GM21390 (cell line): ENCODE results near the gene WDR20.
"Not testable (repeated sequence)": the region's sequence is repeated elsewhere in the genome, so short reads cannot be mapped to it uniquely, and the experiment has no call there.

Experiments
- ATAC-seq: cut with Tn5 transposase; IDR thresholded peaks from one replicate; pipeline ENCODE4 v1.9.1; 2021; ENCODE audit not compliant: unreplicated experiment

The WDR20 gene

DNA sequence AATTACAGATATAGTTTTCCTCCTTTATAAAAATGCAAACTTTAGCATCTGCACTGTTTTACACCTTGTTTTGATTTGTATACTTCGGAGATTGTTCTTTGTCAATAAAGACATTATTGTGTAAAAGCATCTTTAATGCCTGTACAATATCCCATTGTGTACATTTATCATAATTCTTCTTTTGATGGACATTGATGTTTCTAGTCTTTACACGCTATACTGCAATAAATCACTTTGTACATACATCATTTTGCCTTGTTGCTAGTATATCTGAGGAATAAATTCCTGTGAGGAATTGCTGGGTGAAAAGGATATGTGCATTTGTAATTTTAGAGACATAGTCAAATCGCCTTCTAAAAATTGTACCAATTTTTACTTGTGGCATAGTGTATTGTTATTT is 30.4 kb downstream of the WDR20 start:
- no peak for ATAC-seq

DNA sequence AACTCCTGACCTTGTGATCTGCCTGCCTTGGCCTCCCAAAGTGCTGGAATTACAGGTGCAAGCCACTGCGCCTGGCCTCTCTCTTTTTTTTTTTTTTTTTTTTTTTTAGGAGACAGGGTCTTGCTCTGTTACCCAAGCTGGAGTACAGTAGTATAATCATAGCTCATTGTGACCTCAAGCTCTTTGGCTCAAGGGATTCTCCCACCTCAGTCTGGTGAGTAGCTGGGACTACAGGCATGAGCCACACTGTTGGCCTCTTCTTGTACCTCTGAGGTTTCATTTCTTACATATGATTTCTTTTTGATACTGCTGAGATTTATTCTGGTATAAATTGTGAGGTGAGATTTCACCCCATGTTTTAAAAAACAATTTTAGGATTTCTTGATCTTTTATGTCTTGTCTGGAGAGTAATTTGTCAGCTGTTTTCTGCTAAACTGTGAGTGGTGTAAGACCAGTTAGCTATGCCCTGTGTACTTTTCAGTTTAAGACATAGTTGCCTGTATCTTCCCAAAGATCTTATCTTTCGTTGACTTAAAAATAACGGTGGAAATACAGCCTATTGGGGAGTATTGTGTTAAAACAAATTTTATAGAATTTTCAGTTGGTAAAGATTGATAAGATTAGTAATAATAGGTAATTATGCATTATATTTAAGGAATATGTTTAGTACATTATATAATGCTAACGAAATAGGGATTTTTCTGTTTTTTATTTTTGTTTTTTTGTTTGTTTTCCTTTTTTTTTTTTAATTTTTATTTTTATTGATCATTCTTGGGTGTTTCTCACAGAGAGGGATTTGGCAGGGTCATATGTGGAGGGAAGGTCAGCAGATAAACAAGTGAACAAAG is 31.7 kb downstream of the WDR20 start:
- ATAC-seq: no peak

DNA sequence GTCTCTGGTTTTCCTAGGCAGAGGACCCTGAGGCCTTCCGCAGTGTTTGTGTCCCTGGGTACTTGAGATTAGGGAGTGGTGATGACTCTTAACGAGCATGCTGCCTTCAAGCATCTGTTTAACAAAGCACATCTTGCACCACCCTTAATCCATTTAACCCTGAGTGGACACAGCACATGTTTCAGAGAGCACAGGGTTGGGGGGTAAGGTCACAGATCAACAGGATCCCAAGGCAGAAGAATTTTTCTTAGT is 32.2 kb downstream of the WDR20 start:
- not testable (repeated sequence) for ATAC-seq

DNA sequence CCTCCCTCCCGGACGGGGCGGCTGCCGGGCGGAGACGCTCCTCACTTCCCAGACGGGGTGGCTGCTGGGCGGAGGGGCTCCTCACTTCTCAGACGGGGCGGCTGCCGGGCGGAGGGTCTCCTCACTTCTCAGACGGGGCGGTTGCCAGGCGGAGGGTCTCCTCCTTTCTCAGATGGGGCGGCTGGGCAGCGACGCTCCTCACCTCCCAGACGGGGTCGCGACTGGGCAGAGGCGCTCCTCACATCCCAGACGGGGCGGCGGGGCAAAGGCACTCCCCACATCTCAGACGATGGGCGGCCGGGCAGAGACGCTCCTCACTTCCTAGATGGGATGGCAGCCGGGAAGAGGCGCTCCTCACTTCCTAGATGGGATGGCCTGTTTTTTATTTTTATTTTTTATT is 33.0 kb downstream of the WDR20 start:
- ATAC-seq: not testable (repeated sequence)

DNA sequence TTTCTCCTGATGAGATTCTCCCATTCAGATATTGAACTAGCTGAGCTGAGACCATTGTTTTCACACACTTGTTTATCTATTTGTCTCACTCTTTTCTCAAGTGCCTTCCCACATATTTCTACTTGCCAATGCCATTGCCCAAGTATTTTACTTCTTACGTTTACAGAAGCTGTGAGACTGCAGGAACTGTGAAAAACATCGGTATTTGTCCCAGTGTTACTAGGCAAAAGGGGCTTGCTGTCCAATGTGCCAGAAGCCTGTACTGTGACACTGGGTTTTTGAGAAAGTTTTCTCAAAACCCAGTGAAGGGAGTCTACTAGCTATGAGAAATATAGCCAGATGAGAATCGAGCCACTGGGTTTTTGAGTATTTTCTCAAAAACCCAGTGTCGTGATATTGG is 37.5 kb downstream of the WDR20 start:
- no peak for ATAC-seq

DNA sequence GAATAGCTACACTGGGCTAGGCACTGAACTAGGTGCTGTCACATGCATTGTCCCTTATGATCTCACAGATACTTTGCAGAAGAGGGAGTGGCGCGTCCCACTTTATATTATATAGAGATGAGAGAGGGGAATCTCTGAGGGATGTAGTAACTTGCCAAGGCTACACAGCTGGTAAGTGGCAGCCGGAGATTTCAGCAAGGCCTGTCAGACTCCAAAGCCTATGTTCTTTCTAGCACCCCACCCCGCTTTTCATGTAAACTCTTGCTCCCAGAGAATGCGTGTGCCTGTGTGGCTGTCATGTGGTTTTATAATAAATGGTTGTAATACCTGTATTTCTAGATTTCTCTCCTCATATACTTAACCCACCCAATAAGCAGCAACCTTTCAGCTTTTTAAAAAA is 39.1 kb downstream of the WDR20 start:
- ATAC-seq: no peak

DNA sequence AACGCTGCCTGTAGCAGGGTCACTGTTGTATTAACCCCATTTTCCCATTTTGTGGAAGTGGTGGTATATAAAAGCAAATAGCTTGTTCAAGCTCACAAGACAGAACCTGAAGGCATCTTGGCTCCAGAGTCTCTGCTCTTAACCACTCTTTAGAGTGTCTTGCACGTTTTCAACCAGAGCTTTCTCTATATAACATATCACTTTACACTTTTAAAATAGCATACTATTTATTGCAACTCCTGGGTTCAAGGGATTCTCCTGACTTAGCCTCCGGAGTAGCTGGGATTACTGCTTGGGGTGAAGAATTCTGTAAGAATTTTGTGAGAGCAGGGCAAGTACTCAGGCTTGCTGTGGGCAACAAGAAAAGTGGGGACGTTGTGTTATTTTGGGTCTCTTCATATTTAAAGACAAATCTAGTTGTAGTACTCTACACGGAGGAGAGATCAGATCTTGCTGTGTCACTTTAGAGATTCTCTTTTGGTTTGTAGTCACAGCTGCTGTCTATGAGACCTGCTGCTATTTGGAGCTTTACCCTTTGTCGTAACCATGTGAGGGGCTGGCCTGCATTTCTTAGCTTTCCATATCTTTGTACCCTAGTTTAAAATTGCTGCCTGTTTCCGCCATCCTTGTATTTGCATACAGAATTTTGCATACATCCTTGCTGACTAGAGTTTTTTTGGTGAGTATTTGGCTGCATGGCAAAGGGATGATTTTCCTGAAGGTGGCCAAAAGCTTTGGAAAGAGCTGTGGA is 40.7 kb downstream of the WDR20 start:
- ATAC-seq: no peak

DNA sequence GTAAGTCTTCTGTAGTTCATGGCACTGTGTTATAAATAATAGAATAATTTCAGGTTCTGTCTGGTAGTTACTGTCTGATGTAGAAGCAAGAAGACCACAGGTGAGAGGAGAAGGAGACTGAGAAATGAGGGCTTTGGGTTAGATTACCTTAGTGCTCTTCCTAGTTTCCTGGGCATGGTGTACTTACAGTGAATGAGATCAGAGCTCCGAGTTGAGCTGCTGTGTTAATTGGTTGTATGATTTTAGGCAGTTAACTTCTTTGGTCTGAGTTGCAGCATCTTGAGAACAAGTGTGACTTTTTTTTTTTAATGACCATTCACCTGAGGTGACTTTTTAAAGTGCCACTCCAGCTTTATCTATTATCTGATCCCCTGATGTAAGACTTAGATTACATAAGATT is 41.5 kb downstream of the WDR20 start:
- ATAC-seq: no peak

DNA sequence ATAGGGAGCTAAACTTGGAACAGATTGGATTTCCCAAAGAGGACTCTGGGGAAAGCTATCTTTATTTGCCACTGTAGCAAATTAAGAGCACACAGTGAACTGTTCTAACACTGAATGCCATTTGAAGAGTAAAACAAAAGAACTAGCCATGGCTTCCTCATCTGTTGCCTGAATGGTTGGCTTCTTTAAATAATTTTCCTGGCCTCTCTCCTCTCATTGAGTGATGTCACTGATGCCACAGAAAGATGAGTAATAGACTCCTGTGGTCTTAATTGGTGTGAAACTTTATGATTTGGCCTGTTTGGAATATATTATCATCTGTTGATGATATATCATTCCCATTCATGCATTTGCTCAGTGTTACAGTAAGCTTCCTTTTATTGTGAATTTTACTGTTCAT is 42.5 kb downstream of the WDR20 start:
- ATAC-seq: no peak

DNA sequence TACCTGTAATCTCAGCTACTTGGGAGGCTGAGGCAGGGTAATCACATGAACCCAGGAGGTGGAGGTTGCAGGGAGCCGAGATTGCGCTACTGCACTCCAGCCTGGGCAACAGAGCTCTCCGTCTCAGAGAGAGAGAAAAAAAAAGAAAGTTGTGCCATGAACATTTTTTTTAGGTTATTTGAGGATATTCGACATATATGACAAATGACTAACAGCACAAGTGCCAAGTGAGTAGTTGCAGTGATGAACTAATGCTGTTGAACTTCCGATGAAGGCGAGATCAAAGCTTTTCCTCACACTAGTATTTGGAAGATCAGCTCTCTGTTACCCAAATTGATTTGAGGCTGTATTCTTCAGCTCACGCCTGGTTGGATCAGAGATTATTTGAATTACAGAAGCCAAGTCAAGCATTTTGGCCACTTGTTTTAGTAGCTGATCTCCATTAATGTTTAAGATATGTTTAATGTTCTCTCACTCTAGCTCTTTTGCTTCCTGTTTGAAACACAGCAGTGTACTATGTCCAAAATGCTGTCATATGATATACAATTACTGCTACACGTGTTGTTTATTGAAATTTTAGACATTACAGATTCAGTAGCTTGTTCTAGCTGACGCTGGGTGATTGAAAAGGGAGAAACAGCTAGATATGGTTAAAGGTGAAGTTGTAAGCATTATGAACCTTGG is 43.4 kb downstream of the WDR20 start:
- no peak for ATAC-seq

DNA sequence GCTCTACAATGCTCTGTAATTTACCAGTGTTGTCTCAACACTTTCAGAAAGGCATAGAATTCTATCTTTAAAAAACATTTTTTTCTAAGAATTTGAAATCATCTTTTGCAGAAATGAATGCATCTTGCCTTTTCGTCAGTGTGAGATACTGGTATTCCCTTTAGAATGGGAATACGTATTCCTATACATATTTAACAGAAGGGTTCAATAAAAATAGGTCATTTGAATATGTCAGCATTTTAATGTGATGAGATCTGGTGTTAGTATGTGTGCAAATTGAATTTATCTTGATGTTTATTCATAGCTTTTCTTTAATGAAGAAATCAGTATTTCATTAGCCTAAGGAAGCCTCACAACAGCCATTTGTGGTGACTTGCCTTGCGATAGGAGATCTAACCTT is 44.2 kb downstream of the WDR20 start:
- no peak for ATAC-seq

DNA sequence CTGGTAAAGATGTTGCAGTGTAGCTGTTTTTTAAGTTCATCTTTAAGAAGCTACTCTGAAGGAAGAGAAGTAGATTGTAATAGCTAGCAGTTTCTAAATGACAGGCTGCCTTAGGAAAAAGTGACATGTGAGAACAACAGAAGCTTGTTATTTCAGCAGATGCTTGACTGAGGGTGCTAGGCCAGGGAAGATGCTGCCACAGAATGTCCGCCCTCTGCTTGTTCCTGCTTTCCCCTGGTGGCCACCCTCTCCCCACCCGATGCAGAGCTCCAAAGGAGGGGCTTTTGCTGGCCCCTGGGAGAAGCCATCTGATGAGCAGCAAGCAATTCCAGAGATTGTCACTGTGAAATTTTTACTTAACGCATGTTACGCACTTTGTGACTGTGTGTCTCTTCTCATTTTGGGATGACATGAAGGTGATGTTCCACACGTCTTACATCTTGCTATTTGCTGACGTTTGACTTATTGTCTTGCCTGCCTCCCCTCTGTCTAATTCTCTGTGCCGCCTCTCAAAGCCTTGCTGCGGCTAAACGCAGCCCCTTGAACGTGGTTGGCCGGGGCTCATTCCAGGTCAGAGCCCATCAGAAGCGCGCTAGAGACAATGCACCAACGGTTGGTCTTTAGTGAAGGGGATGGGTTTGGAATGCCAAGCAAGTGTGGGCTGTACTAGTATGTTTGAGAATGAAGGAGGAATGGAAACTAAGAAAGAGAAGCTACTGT is 44.8 kb downstream of the WDR20 start:
- no peak for ATAC-seq

DNA sequence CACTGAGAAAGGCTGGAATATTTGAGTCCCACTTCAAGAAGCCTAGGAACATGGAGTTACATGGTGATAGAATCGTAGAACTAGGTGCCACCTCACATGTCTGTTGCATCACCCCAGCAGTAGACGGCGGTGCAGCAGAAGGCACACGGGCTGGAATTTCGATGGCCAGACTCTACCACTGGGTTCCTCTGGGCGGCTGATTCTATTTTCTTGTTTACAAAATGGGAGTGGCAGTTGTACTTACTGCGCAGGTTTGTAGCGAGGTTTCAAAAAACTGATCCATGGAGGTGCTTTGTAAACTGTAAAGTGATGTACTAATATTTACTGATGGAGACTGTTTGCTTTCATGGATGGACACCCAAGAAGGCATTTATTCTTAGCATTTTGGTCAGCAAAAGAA is 45.7 kb downstream of the WDR20 start:
- ATAC-seq: no peak

DNA sequence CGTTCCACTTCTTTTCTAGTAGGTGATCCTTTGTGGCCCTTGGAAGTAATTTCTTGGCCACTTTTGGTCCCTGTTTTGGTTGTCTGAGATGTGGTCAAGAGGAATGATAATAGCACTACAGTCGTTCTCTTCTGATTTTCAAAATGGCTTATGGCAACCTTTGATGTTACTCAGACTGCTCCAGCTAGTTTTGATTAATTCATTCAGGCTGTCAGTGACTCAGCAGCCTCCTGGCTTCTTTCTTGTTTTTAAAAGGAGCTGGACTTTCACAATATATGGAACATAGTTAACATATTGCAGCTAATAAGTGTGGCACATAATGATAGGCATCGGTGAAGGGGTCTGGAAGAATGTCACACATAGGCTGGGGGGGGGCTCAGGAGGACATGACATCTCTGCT is 47.3 kb downstream of the WDR20 start:
- ATAC-seq: no peak

DNA sequence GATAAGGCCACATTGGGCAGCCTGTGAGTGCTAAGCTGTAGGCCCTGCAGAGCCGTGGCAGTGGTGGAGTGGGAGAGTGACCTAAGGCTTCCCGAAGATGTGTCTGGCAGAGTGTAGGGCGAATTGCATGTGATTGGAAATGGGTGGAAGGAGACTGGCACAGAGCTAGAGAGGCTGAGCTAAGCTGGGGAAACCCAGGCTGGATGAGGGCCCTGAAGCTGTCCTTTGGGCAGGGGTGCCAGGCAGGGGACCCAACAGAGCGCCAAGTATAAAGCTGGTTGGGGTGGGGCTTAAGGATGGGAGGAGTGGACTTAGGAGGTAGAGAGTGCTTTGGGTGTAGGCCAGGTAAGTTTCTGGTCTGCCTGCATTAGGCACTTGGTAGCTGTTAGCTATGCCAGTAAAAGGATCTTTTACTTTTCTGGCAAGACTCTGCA is 47.9 kb downstream of the WDR20 start:
- ATAC-seq: no peak

DNA sequence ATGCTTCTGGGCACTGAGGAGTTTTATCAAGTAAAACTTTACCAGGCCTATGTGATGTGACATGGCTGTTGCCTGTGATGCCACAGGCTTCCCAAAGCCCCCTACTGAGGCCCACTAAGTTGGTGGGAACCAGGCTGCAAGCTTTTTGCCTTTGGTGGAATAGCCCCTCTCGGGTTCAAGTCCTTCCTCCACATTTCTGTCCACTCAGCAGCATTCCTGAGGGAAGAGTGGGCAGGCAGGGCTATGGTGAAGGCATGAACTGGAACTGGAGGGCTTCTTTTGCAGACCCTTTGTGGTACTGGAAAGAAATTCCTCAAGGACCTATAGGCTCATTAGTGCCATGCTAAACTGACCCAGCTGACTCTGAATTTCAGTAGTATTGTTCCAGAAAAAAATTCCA is 48.5 kb downstream of the WDR20 start:
- no peak for ATAC-seq

DNA sequence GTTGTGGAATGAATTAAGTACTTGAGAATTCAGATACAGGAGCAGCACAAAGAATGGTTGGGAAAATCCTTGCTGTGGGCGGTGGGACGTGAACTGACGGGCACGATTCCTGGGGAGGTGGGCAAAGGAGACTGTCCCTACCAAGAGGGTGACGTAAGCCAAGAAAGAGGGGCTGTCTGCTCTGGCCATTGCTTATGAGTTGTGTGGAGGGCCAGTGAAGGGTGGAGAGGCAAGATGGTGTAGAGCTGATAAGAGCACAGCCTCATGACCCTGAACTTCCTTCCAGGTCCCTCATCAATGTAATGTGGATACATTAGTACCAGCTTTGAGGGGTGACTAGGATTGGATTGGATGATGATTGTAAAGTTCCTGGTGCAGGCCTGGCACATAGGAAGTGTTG is 50.2 kb downstream of the WDR20 start:
- ATAC-seq: no peak

DNA sequence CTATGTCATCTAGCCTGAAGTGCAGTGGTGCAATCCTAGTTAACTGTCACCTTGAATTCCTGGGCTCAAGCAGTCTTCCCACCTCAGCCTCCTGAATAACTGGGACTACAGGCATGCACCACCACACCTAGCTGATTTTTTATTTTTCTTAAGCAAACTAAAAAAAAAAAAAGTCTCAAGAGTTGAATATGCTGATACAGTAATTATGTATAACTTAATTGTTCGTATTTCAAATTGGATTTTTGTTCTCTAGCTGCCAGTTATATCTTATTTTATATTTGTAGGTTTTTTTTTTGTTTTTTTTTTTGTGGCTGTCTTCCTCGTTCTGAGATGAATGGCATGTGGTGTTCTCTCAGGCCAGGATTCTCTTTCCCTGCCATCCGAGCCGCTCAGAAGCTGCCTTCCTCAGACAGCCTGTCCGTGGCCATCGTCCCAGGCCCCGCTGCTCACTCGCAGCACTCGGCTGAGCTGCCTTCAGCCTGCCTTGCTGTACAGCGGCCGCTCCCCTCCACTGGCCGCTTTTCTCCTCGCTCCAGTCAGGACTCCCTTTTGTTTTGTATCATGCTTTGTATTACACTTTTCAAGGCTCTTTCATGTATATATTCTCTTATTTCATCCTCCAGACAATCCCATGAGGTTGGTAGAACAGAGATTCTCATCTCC is 53.3 kb downstream of the WDR20 start:
- no peak for ATAC-seq

DNA sequence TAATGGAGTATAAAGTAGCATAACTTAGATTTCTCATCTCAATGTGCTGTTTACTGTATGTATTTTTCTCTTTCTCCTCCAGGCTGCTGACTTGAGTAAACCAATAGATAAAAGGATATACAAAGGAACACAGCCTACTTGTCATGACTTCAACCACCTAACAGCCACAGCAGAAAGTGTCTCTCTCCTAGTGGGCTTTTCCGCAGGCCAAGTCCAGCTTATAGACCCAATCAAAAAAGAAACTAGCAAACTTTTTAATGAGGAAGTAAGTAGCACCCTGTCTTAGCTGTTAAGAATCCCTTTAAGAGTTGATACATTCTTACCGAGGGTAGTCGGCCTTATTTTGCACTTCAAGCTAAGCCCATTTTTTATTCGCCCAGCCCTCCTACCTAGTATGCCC is 55.2 kb downstream of the WDR20 start:
- ATAC-seq: no peak

DNA sequence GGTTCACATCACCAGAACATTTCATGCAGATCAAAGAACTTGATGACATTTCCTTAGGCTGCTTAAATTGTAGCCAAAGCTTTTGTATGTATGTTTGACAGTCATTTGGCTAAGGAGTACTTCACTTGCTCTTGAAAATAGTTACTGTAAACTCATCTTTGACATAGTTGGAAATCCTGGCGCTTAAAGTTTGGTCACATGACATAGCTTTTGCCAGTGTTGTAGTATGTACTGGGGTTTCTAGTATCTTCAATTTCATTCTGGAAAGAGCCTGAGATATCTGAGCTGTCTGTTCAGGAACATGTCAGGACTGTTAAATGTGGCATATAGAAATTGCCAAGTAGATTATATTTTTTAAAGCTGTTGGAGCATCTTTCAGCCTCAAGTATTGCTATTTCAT is 55.7 kb downstream of the WDR20 start:
- no peak for ATAC-seq
